Muscle of leg (tissue), 11 donors: ENCODE measurements around the gene DNMBP. TPM values are rescaled to one million over a fixed set of nuclear protein-coding genes. Genes with fewer than 3 reads are reported as not detected.
"Not testable (repeated sequence)": the region's sequence is repeated elsewhere in the genome, so short reads cannot be mapped to it uniquely, and the experiment has no call there.

Experiments
- DNase-seq: peaks from one replicate; pipeline ENCODE4 v3.0.0; 2013
- H3K27ac ChIP-seq: one replicate; pipeline ENCODE4 v1.5.1; 2013; ENCODE audit warnings: mild to moderate bottlenecking, low read length, control low read depth
- H3K27me3 ChIP-seq: one replicate; pipeline ENCODE4 v1.6.1; 2013; ENCODE audit warnings: low read length; ENCODE audit not compliant: control insufficient read depth, insufficient read depth
- H3K36me3 ChIP-seq: one replicate; pipeline ENCODE4 v1.6.1; 2013; ENCODE audit warnings: low read length; ENCODE audit not compliant: control insufficient read depth, insufficient read depth
- H3K4me1 ChIP-seq: one replicate; pipeline ENCODE4 v1.6.1; 2013; ENCODE audit warnings: low read length; ENCODE audit not compliant: control insufficient read depth, insufficient read depth
- H3K4me3 ChIP-seq: one replicate; pipeline ENCODE4 v1.5.1; 2013; ENCODE audit warnings: low read length, control low read depth
- H3K9me3 ChIP-seq: replicated peaks from 2 replicates; pipeline ENCODE4 v1.6.1; 2013; ENCODE audit warnings: low read depth, low read length; ENCODE audit not compliant: control insufficient read depth
- WGBS: methylation state at CpG from one replicate; pipeline ENCODE4 v1.1.5; 2013; ENCODE audit warnings: missing lambda C conversion rate; ENCODE audit not compliant: insufficient coverage; 5-methylcytosine and 5-hydroxymethylcytosine counted together
- polyA plus RNA-seq, 8 donors: library from polyadenylated mRNA; unstranded; fragments of 120-200 nt; gene quantifications; one replicate each; pipeline versions ENCODE4 v1.2.1 to v1.2.3, GENCODE V29; 2013; ENCODE audit warnings: inconsistent platforms in 1 of 8, low replicate concordance in 1 of 8; ENCODE audit not compliant: insufficient read length in 8 of 8, insufficient read depth in 1 of 8
- total RNA-seq: library from RNA; stranded (reverse); fragments of 120-200 nt; gene quantifications from one replicate; pipeline ENCODE4 v1.2.4, GENCODE V29; 2013

DNMBP gene
- total and polyA plus RNA-seq, 9 donors = 11.8 to 19.5 (median 17.5) TPM

- Histone ChIP-seq H3K36me3 (no peaks in the 10 kb centered on the region), H3K27ac (no peak overlapping the region), H3K9me3 (no peaks in the 10 kb centered on the region), H3K4me1 (peaks cover 10% of the 10 kb centered on the region), H3K27me3 (no peaks in the 10 kb centered on the region), H3K4me3 (no peak overlapping the region)
- WGBS = 92% methylated on average over 4 of the region's 7 CpGs
- no peak for DNase-seq
Observed at GRCh38 chr10:99841746-99842145, 168.0 kb downstream of the DNMBP start.

- H3K4me3 ChIP-seq, H3K36me3 ChIP-seq, DNase-seq, H3K4me1 ChIP-seq, H3K9me3 ChIP-seq, H3K27me3 ChIP-seq, H3K27ac ChIP-seq: not testable (repeated sequence)
- 95% methylated on average over 2 of the region's 2 CpGs for WGBS
Observed at GRCh38 chr10:99840859-99841258, 168.9 kb downstream of the DNMBP start.

DNA sequence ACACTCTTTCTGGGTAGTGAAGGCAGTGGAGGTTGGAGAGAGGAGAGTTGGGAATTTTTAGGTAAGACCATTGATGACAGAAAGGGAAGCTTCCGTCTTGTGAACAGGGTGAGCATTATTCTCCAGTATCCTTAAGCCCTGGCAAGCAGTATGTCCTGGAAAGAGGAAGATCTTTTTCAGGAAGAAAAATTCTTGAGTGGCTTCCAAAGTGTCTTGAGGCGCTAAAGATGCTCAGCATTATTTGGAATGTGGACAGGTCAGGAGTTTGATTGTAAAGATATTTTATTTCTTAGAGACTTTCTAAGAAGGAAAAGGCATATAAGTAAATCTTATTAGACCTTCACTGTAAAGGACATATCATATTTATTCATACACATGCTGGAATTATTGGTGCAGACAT lies 173.0 kb downstream of the DNMBP start:
- DNase-seq = peak; percentile 34
- WGBS = 40% methylated on average over 1 of the region's 2 CpGs

GRCh38 chr10:99835947-99836346 lies 173.8 kb downstream of the DNMBP start:
- no peak overlapping the region for H3K4me3 ChIP-seq
- H3K27ac ChIP-seq = no peak overlapping the region
- no peaks in the 10 kb centered on the region for H3K27me3 ChIP-seq
- H3K9me3 ChIP-seq = no peaks in the 10 kb centered on the region
- 39% methylated on average over 7 of the region's 8 CpGs for WGBS
- no peaks in the 10 kb centered on the region for H3K4me1 ChIP-seq
- no peaks in the 10 kb centered on the region for H3K36me3 ChIP-seq
- DNase-seq = no peak

More for the DNA sequence above, 173.0 kb downstream of the DNMBP start:
- Histone ChIP-seq H3K9me3 (no peaks in the 10 kb centered on the region), H3K36me3 (no peaks in the 10 kb centered on the region), H3K4me1 (no peaks in the 10 kb centered on the region), H3K27me3 (no peaks in the 10 kb centered on the region), H3K27ac (no peak overlapping the region), H3K4me3 (no peak overlapping the region)

DNA sequence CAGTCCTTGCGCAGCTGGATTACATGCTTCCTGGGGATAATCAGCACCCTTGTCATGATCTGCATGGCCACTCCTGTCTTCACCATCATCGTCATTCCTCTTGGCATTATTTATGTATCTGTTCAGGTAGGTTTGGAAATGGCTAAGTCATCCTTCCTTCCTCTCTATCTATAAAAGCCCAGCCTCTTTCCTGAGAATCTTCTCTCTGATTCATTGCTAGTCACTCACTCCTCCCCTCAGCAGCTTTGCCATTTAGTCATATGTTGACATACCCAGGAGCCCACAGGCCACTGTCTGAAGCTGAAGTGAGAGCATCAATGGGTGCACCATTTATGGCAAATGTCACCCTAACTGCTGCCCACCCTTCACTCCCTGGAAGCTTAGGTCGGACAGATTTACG lies 175.3 kb downstream of the DNMBP start:
- DNase-seq = no peak
- Histone ChIP-seq H3K36me3 (no peaks in the 10 kb centered on the region), H3K4me1 (no peaks in the 10 kb centered on the region), H3K9me3 (no peaks in the 10 kb centered on the region), H3K4me3 (no peak overlapping the region), H3K27me3 (no peaks in the 10 kb centered on the region), H3K27ac (no peak overlapping the region)
- WGBS = 75% methylated on average over 3 of the region's 4 CpGs

DNA sequence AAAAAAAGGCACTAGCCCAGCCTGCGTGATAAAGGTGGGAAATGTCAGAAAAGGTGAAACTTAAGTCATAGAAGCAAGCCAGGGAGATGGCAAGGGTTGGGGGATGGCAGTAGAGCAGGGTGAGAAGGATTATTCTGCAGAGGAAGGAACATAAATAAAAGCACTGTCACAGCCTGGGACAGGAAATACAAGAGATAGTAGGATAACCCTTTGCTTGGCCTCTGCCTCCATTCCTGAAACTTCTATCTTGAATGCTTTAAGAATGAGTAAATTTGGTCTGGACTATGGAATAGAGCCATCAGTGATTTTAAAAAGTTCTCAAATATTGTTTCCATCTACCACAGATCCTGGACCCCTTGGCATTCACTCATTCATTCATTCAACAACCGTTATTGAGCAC lies 177.3 kb downstream of the DNMBP start:
- Histone ChIP-seq H3K9me3 (peaks cover 3% of the 10 kb centered on the region), H3K27me3 (no peaks in the 10 kb centered on the region), H3K4me1 (no peaks in the 10 kb centered on the region), H3K36me3 (no peaks in the 10 kb centered on the region), H3K27ac (no peak overlapping the region), H3K4me3 (no peak overlapping the region)
- WGBS = 85% methylated on average over 1 of the region's 2 CpGs
- no peak for DNase-seq

DNA sequence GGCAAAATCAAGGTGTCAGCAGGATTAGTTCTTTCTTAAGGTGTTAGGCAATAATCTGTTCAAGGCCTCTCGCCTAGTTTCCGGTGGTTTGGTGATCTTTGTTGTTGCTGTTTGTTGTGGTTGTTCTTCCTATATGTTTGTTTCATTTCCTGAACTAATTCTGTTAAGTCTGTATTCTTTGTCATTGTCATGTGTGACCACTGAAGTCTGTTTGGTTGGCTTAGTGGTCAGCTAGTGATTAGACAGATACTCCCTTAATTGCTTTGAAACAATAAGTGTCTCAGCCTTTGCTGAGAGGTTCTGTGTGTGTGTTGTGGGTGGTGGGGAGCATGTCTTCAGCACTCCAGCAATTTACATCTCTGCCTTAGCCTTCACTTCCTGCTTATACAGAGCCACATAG lies 181.3 kb downstream of the DNMBP start:
- WGBS = no CpG with 5 or more reads among the region's 2 CpGs
- Histone ChIP-seq H3K4me1 (no peaks in the 10 kb centered on the region), H3K4me3 (no peak overlapping the region), H3K36me3 (no peaks in the 10 kb centered on the region), H3K27me3 (no peaks in the 10 kb centered on the region), H3K27ac (no peak overlapping the region), H3K9me3 (peaks cover 3% of the 10 kb centered on the region)
- no peak for DNase-seq

DNA sequence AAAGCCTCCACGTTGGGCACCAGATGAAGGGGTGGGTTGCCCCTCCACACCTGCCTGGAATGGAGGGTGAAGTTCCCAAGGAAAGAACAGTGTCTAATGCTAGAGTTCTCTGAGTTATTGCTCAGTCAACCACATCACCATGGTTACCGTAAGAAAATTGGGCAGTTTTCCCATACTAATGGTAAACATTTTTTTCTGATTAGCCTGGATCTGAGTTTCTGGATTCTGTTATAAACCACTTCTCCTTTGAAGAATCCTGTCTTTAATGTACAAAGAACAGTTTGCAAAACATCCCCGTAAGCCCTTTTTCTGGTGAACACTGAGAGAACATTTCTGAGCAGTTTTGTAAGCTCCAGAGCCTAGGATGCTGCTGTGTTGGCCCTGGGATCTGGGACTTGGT lies 181.8 kb downstream of the DNMBP start:
- no peak for DNase-seq
- H3K36me3 ChIP-seq = no peaks in the 10 kb centered on the region
- H3K27me3 ChIP-seq = no peaks in the 10 kb centered on the region
- H3K4me3 ChIP-seq = no peak overlapping the region
- WGBS = no CpG with 5 or more reads among the region's 3 CpGs
- peaks cover 3% of the 10 kb centered on the region for H3K9me3 ChIP-seq
- H3K27ac ChIP-seq = no peak overlapping the region
- no peaks in the 10 kb centered on the region for H3K4me1 ChIP-seq

Other genes starting within 250 kb of the DNMBP start
- gene ABCC2, start 227.3 kb downstream of the DNMBP start, total RNA-seq = 1.1 TPM
- 1 to 10 TPM in 2 of 8 donors, under 1 TPM in 6; 0.42 to 4.0 (median 0.67) TPM for gene ABCC2, start 227.3 kb downstream of the DNMBP start, polyA plus RNA-seq
- gene CPN1, start 71.9 kb upstream of the DNMBP start, total RNA-seq = 0.09 TPM
- under 1 TPM in 3 of 8 donors, not detected in 5; 0.08 to 0.26 (median 0.20) TPM for gene CPN1, start 71.9 kb upstream of the DNMBP start, polyA plus RNA-seq
- 21.1 TPM for gene ERLIN1, start 176.1 kb upstream of the DNMBP start, total RNA-seq
- 10 to 100 TPM; 28.5 to 49.4 (median 36.6) TPM for gene ERLIN1, start 176.1 kb upstream of the DNMBP start, polyA plus RNA-seq
- gene CHUK, start 219.6 kb upstream of the DNMBP start, total RNA-seq = 13.6 TPM
- gene CHUK, start 219.6 kb upstream of the DNMBP start, polyA plus RNA-seq = 10 to 100 TPM; 10.7 to 18.6 (median 15.0) TPM